Measurements from ENCODE around the gene PLCB1.

PLCB1 gene

DNA sequence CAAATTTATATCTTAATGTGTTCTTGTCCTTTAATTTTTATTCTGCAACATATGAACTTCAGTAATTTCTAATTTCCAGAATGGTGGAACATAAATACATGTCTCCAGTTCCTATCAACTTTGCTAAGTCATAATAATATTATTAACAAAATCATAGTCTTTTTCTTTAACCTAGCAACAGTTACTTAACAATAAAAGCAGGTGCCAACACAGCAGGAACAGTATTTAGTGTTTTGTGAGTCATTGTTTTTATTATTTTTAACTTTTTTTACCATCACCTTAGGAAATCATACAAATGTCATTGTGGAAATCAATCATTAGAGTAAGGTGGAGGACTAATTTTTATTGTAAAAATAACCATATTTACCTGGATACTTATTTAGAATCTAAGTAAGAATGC is 133.5 kb downstream of the PLCB1 start:
- ATAC-seq (ENCODE audit: insufficient read depth, low read depth) (no peak), DNase-seq (no peak)
- Histone ChIP-seq H3K4me1 (ENCODE audit: insufficient read depth, low read length) (no peaks in the 10 kb centered on the region), H3K36me3 (ENCODE audit: insufficient read depth, low read length) (0 out of 2 replicates have a peak, but pooled peaks cover 8% of the 10 kb centered on the region), H3K9ac (ENCODE audit: low read depth, low read length) (no peak overlapping the region), H3K79me2 (ENCODE audit: insufficient read depth, low read length) (peaks cover 45% of the 10 kb centered on the region), H3K9me3 (ENCODE audit: insufficient read depth, low read length, severe bottlenecking) (no peaks in the 10 kb centered on the region), H4K20me1 (ENCODE audit: insufficient read depth, low read length) (peaks cover 1% of the 10 kb centered on the region; the same call in 1 of the 2 replicates), H3K4me3 (ENCODE audit: low read depth in 1 of 2, low read length in 2 of 2) (no peak overlapping the region), H2AFZ (ENCODE audit: low read depth, low read length) (no peak overlapping the region), H3K4me2 (ENCODE audit: insufficient read depth, low read length) (no peak overlapping the region), H3K27ac (ENCODE audit: low read length) (no peak overlapping the region), H3K27me3 (ENCODE audit: insufficient read depth, low read length, poor library complexity) (no peaks in the 10 kb centered on the region)
- TF ChIP-seq EZH2 (IDR thresholded peaks at IDR 0.05; ENCODE audit: borderline replicate concordance, low read depth, low read length, severe bottlenecking) = no peak
- TF ChIP-seq, protein P1, sequence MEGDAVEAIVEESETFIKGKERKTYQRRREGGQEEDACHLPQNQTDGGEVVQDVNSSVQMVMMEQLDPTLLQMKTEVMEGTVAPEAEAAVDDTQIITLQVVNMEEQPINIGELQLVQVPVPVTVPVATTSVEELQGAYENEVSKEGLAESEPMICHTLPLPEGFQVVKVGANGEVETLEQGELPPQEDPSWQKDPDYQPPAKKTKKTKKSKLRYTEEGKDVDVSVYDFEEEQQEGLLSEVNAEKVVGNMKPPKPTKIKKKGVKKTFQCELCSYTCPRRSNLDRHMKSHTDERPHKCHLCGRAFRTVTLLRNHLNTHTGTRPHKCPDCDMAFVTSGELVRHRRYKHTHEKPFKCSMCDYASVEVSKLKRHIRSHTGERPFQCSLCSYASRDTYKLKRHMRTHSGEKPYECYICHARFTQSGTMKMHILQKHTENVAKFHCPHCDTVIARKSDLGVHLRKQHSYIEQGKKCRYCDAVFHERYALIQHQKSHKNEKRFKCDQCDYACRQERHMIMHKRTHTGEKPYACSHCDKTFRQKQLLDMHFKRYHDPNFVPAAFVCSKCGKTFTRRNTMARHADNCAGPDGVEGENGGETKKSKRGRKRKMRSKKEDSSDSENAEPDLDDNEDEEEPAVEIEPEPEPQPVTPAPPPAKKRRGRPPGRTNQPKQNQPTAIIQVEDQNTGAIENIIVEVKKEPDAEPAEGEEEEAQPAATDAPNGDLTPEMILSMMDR (IDR thresholded peaks at IDR 0.05; ENCODE audit: borderline replicate concordance, extremely low read depth, low read length, poor library complexity, severe bottlenecking) = no peak

DNA sequence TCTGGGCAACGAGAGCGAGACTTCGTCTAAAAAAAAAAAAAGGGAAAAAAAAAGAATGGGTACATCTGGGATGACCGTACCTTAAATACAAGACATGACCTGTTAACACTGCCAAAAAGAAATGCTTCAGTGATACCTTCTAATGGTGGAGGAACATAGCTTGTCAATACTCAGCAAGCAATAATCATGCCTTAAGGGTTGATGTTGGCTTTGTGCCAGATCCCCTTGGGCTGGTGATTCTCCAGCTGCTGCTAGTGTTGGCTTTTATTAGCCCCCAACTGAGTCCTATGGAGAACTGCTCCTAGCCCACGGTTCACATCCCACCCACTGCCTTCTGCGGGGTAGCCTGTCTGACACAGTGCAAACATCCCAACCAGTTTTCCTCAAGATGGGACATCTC is 134.9 kb downstream of the PLCB1 start:
- no peak overlapping the region for H2AFZ ChIP-seq (ENCODE audit: low read depth, low read length)
- no peak overlapping the region for H3K4me3 ChIP-seq (ENCODE audit: low read depth in 1 of 2, low read length in 2 of 2)
- no peaks in the 10 kb centered on the region for H3K27me3 ChIP-seq (ENCODE audit: insufficient read depth, low read length, poor library complexity)
- DNase-seq (no peak), ATAC-seq (ENCODE audit: insufficient read depth, low read depth) (no peak)
- peaks cover 13% of the 10 kb centered on the region for H3K4me1 ChIP-seq (ENCODE audit: insufficient read depth, low read length)
- H3K79me2 ChIP-seq (ENCODE audit: insufficient read depth, low read length) = peaks cover 56% of the 10 kb centered on the region
- TF ChIP-seq, protein P1 (IDR thresholded peaks at IDR 0.05; ENCODE audit: borderline replicate concordance, extremely low read depth, low read length, poor library complexity, severe bottlenecking) = no peak
- no peak for TF ChIP-seq EZH2 (IDR thresholded peaks at IDR 0.05; ENCODE audit: borderline replicate concordance, low read depth, low read length, severe bottlenecking)
- H3K9ac ChIP-seq (ENCODE audit: low read depth, low read length) = no peak overlapping the region
- no peaks in the 10 kb centered on the region for H4K20me1 ChIP-seq (ENCODE audit: insufficient read depth, low read length)
- H3K9me3 ChIP-seq (ENCODE audit: insufficient read depth, low read length, severe bottlenecking) = no peaks in the 10 kb centered on the region
- no peak overlapping the region for H3K27ac ChIP-seq (ENCODE audit: low read length)
- H3K4me2 ChIP-seq (ENCODE audit: insufficient read depth, low read length) = no peak overlapping the region
- 0 out of 2 replicates have a peak, but pooled peaks cover 8% of the 10 kb centered on the region for H3K36me3 ChIP-seq (ENCODE audit: insufficient read depth, low read length)

DNA sequence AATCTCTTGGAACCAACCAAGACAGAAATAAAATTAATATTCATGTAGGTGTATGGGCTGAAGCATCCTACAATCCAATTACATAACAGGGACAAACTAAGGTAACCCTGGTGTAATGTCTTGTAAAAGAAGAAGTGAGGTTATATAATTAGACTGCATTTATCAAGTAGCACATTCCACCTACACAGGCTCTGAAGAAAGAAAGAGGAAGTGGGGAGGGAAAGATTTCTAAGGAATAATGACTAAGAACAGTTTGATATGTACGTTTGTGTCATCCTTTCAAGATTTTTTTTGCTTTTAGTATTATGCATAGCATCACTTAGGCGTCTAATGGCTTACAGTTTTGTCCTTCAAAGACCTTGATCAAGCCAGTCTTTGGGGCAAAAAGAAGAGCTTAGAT is 139.7 kb downstream of the PLCB1 start:
- Histone ChIP-seq H4K20me1 (ENCODE audit: insufficient read depth, low read length) (no peaks in the 10 kb centered on the region), H3K4me1 (ENCODE audit: insufficient read depth, low read length) (peaks cover 60% of the 10 kb centered on the region)

More for the DNA sequence above, 139.7 kb downstream of the PLCB1 start:
- no peak overlapping the region for H2AFZ ChIP-seq (ENCODE audit: low read depth, low read length)
- H3K9me3 ChIP-seq (ENCODE audit: insufficient read depth, low read length, severe bottlenecking) = no peaks in the 10 kb centered on the region
- no peak for ATAC-seq (ENCODE audit: insufficient read depth, low read depth)
- 0 out of 2 replicates have a peak, but pooled peaks cover under 1% of the 10 kb centered on the region for H3K36me3 ChIP-seq (ENCODE audit: insufficient read depth, low read length)
- TF ChIP-seq, protein P1 (IDR thresholded peaks at IDR 0.05; ENCODE audit: borderline replicate concordance, extremely low read depth, low read length, poor library complexity, severe bottlenecking) = no peak
- TF ChIP-seq EZH2 (IDR thresholded peaks at IDR 0.05; ENCODE audit: borderline replicate concordance, low read depth, low read length, severe bottlenecking) = no peak
- peaks cover 77% of the 10 kb centered on the region for H3K79me2 ChIP-seq (ENCODE audit: insufficient read depth, low read length)
- H3K4me2 ChIP-seq (ENCODE audit: insufficient read depth, low read length) = no peak overlapping the region
- no peak overlapping the region for H3K4me3 ChIP-seq (ENCODE audit: low read depth in 1 of 2, low read length in 2 of 2)
- no peaks in the 10 kb centered on the region for H3K27me3 ChIP-seq (ENCODE audit: insufficient read depth, low read length, poor library complexity)
- H3K9ac ChIP-seq (ENCODE audit: low read depth, low read length) = no peak overlapping the region
- H3K27ac ChIP-seq (ENCODE audit: low read length) = no peak overlapping the region
- DNase-seq = no peak
